RPMI7951 (cell line): ENCODE measurements around the gene PRM2. TPM values are rescaled to one million over a fixed set of nuclear protein-coding genes. Genes with fewer than 3 reads are reported as not detected.
"Not testable (repeated sequence)": the region's sequence is repeated elsewhere in the genome, so short reads cannot be mapped to it uniquely, and the experiment has no call there.

Experiments used
- DNase-seq: peaks from one replicate; pipeline ENCODE4 v3.0.0-alpha.2; 2012; ENCODE audit warnings: low read depth
- total RNA-seq: library from RNA; depleted of rRNA; stranded (reverse); fragments of >200 nt; shearing (Covaris generic); gene quantifications from 2 replicates; pipeline ENCODE4 v1.2.3, GENCODE V29; 2014

Gene PRM2
- total RNA-seq, 1 experiment from 2014 or later = not detected

GRCh38 chr16:11307639-11308492, 31.6 kb upstream of the PRM2 start:
- DNase-seq = no peak

- no peak for DNase-seq
Measured at GRCh38 chr16:11306997-11307638, 30.8 kb upstream of the PRM2 start.

GRCh38 chr16:11306381-11306780, 30.1 kb upstream of the PRM2 start:
- no peak for DNase-seq

- DNase-seq = no peak
Measured at GRCh38 chr16:11303405-11304138, 27.3 kb upstream of the PRM2 start.

GRCh38 chr16:11302977-11303376, 26.7 kb upstream of the PRM2 start:
- DNase-seq = no peak

- DNase-seq = no peak
Measured at GRCh38 chr16:11301645-11302501, 25.6 kb upstream of the PRM2 start.

- no peak for DNase-seq
Measured at GRCh38 chr16:11300560-11300892, 24.2 kb upstream of the PRM2 start.

GRCh38 chr16:11299865-11300559, 23.7 kb upstream of the PRM2 start:
- DNase-seq = no peak

- not testable (repeated sequence) for DNase-seq
Measured at GRCh38 chr16:11298950-11299547, 22.8 kb upstream of the PRM2 start.

- no peak for DNase-seq
Measured at GRCh38 chr16:11298143-11298900, 22.0 kb upstream of the PRM2 start.

GRCh38 chr16:11297492-11298142, 21.3 kb upstream of the PRM2 start:
- DNase-seq = peak; percentile 79

- no peak for DNase-seq
Measured at GRCh38 chr16:11296706-11297491, 20.6 kb upstream of the PRM2 start.

GRCh38 chr16:11296351-11296705, 20.0 kb upstream of the PRM2 start:
- DNase-seq = no peak

- DNase-seq = no peak
Measured at GRCh38 chr16:11295672-11296071, 19.4 kb upstream of the PRM2 start.

- DNase-seq = no peak
Measured at GRCh38 chr16:11292076-11292748, 15.9 kb upstream of the PRM2 start.

- DNase-seq = no peak
Measured at GRCh38 chr16:11291091-11291703, 14.9 kb upstream of the PRM2 start.

GRCh38 chr16:11290102-11290893, 14.0 kb upstream of the PRM2 start:
- no peak for DNase-seq
